ENCODE measurements around the gene MAP2K6.

The MAP2K6 gene

DNA sequence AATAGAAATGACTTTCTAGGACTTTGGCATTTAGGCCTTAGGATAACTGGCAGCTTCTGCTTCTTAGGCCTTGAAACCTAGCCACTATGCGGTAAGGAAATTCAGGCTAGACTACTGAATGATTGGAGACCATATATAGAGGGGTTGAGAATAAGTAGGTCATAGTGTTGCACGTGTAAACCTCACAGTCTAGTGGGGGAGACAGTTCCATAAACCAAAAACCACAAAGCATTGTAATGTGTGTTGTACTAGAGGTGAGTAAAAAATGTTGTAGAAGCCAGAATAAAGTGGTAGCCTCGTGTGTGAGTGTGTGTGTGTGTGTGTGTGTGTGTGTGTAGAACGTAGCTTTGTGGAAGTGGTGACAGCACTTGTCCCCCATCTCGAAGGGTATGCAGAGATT, 188.5 kb downstream of the MAP2K6 start:
- TF ChIP-seq, protein P1, sequence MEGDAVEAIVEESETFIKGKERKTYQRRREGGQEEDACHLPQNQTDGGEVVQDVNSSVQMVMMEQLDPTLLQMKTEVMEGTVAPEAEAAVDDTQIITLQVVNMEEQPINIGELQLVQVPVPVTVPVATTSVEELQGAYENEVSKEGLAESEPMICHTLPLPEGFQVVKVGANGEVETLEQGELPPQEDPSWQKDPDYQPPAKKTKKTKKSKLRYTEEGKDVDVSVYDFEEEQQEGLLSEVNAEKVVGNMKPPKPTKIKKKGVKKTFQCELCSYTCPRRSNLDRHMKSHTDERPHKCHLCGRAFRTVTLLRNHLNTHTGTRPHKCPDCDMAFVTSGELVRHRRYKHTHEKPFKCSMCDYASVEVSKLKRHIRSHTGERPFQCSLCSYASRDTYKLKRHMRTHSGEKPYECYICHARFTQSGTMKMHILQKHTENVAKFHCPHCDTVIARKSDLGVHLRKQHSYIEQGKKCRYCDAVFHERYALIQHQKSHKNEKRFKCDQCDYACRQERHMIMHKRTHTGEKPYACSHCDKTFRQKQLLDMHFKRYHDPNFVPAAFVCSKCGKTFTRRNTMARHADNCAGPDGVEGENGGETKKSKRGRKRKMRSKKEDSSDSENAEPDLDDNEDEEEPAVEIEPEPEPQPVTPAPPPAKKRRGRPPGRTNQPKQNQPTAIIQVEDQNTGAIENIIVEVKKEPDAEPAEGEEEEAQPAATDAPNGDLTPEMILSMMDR (IDR thresholded peaks at IDR 0.05), result no peak

Measured in LNCAP (cell line).